ENCODE data around the gene POTEF. TPM values are rescaled to one million over a fixed set of nuclear protein-coding genes. Genes with fewer than 3 reads are reported as not detected.
"Not testable (repeated sequence)": the region's sequence is repeated elsewhere in the genome, so short reads cannot be mapped to it uniquely, and the experiment has no call there.

The POTEF gene
- total RNA-seq, 1 experiment from 2014 or later = 3.5 TPM

DNA sequence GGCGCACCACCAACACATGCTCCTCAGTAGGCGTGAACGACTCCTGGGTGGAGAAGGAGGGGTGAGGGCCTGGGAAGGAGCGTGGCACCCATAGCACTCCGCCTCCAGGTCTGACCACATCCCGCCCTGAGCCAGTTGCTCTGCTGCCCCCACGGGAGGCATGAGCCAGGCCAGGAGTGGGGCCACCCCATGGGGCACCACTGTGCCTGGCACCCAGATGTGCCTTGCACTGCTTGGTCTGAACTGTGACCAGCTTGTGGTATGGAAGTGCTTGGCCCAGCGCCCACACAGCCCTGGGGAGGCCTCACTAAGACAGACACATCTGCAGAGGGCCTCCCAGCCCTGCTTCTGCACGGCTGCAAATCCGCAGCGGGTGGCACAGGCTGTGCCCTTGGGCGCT is 28.3 kb upstream of the POTEF start:
- H3K27me3 ChIP-seq (ENCODE audit: insufficient read depth, low read length); H3K9me2 ChIP-seq (ENCODE audit: insufficient read depth); H3K4me1 ChIP-seq (ENCODE audit: control insufficient read depth in 1 of 2, insufficient read depth in 2 of 2, low read length in 2 of 2); H3K79me2 ChIP-seq (ENCODE audit: insufficient read depth, low read length); H3K4me3 ChIP-seq (replicated peaks in 1 of 2; ENCODE audit: low read depth in 1 of 2, low read length in 2 of 2); H3K9me3 ChIP-seq (ENCODE audit: control insufficient read depth in 1 of 2, insufficient read depth in 1 of 2, low read depth in 1 of 2, low read length in 2 of 2); H3K27ac ChIP-seq (ENCODE audit: low read depth, low read length); H3K9ac ChIP-seq (ENCODE audit: low read length); DNase-seq (ENCODE audit: low read depth, low spot score); H2AFZ ChIP-seq (ENCODE audit: low read depth, low read length, poor library complexity, severe bottlenecking); RAD21 ChIA-PET (ENCODE audit: low non-redundant PET in 1 of 2, low total read pairs in 2 of 2, uncharacterized antibody in 2 of 2, unreplicated experiment in 2 of 2); intact Hi-C loops (cut with micrococcal nuclease); CTCF ChIA-PET; H4K20me1 ChIP-seq (ENCODE audit: insufficient read depth); ATAC-seq; H3K36me3 ChIP-seq (ENCODE audit: control insufficient read depth in 1 of 2, insufficient read depth in 2 of 2, low read length in 2 of 2); H3K4me2 ChIP-seq (ENCODE audit: low read length); BruUV-seq (replicated peaks); POLR2A ChIA-PET: not testable (repeated sequence)

- CTCF ChIA-PET = interaction anchor here (1.0 to 1.4 kb wide), 3 partner anchors 176 to 216 kb away, joined by 3 to 7 read pairs (median 4); no protein-coding TSS in a partner anchor
- Histone ChIP-seq H3K4me1 (ENCODE audit: control insufficient read depth in 1 of 2, insufficient read depth in 2 of 2, low read length in 2 of 2) (no peaks in the 10 kb centered on the region), H2AFZ (ENCODE audit: low read depth, low read length, poor library complexity, severe bottlenecking) (no peak overlapping the region), H4K20me1 (ENCODE audit: insufficient read depth) (no peaks in the 10 kb centered on the region), H3K27ac (ENCODE audit: low read depth, low read length) (no peak overlapping the region), H3K9me2 (ENCODE audit: insufficient read depth) (no peaks in the 10 kb centered on the region), H3K27me3 (ENCODE audit: insufficient read depth, low read length) (no peaks in the 10 kb centered on the region), H3K36me3 (ENCODE audit: control insufficient read depth in 1 of 2, insufficient read depth in 2 of 2, low read length in 2 of 2) (peaks cover 0 to 5% of the 10 kb centered on the region in 2 experiments; a peak in 1 of 4 replicates), H3K79me2 (ENCODE audit: insufficient read depth, low read length) (no peaks in the 10 kb centered on the region), H3K9me3 (ENCODE audit: control insufficient read depth in 1 of 2, insufficient read depth in 1 of 2, low read depth in 1 of 2, low read length in 2 of 2) (no peaks in the 10 kb centered on the region), H3K9ac (ENCODE audit: low read length) (no peak overlapping the region), H3K4me2 (ENCODE audit: low read length) (no peak overlapping the region), H3K4me3 (replicated peaks in 1 of 2; ENCODE audit: low read depth in 1 of 2, low read length in 2 of 2) (no peak overlapping the region)
- DNase-seq (ENCODE audit: low read depth, low spot score) = no peak
- no TSS peak for BruUV-seq (replicated peaks)
- POLR2A ChIA-PET = no interaction called here
- RAD21 ChIA-PET (ENCODE audit: low non-redundant PET in 1 of 2, low total read pairs in 2 of 2, uncharacterized antibody in 2 of 2, unreplicated experiment in 2 of 2) = interaction anchor here in 1 of 2 experiments (1.2 kb wide), 1 partner anchor 176 kb away, joined by 3 read pairs; no protein-coding TSS in a partner anchor
- TF ChIP-seq POLR2A (IDR thresholded peaks at IDR 0.05; ENCODE audit: borderline replicate concordance, extremely low read depth, insufficient read depth, insufficient read length) = no peak
- TF ChIP-seq SP1 (IDR thresholded peaks at IDR 0.05; ENCODE audit: low read depth) = no peak
- no peak for TF ChIP-seq YY1 (IDR thresholded peaks at IDR 0.05; ENCODE audit: extremely low read depth, insufficient replicate concordance, low read depth, low read length)
- intact Hi-C loops (cut with micrococcal nuclease) = loop anchor here (1.0 kb wide), 1 partner anchor 176 kb away; no protein-coding TSS in a partner anchor
- peak; percentile 1; the same call in 1 of the 2 replicates for ATAC-seq
Measured at GRCh38 chr2:130156624-130157004, 27.6 kb upstream of the POTEF start.
